HEK293 (cell line): ENCODE data around the gene CRMP1.

ENCODE experiments used
- CTCF ChIA-PET: fragments of 350-600 bp; formaldehyde crosslinking; extraction: SDS; loops from one replicate; lab custom pipeline; 2021; ENCODE audit warnings: antibody characterized with exemption; lab: Yijun Ruan, JAX
- POLR2A ChIA-PET: fragments of 300-600 bp; formaldehyde crosslinking; extraction: SDS; loops from one replicate; lab custom pipeline; 2020; ENCODE audit warnings: antibody characterized with exemption, inconsistent platforms; lab: Yijun Ruan, JAX
- H3K27ac ChIP-seq: fragments of 200-500 bp; sonication (Bioruptor generic); 2 replicates; pipeline ENCODE4 v1.5.1; 2014; ENCODE audit warnings: low read depth, low read length, control low read depth, inconsistent platforms; ENCODE audit errors: extremely low read depth
- H3K36me3 ChIP-seq, 2 experiments: fragments of 200-500 bp in 1 of 2; sonication (Bioruptor generic) in 1 of 2; 1 replicate in 1 of 2; 2 replicates in 1 of 2; pipeline ENCODE4 v1.5.1; 2014 to 2017; ENCODE audit warnings: inconsistent platforms in 2 of 2, low read length in 2 of 2; ENCODE audit not compliant: control insufficient read depth in 2 of 2, insufficient read depth in 1 of 2
- H3K4me1 ChIP-seq: fragments of 200-500 bp; sonication (Bioruptor generic); 2 replicates; pipeline ENCODE4 v1.5.1; 2014; ENCODE audit warnings: mild to moderate bottlenecking, low read length, inconsistent platforms; ENCODE audit not compliant: control insufficient read depth, insufficient read depth
- H3K4me3 ChIP-seq: 2 replicates; pipeline ENCODE4 v1.5.1; 2011; ENCODE audit warnings: low read depth, mild to moderate bottlenecking, control low read depth, low read length, moderate library complexity
- H3K9me3 ChIP-seq: fragments of 200-500 bp; sonication (Bioruptor generic); 2 replicates; pipeline ENCODE4 v1.5.1; 2014; ENCODE audit warnings: low read depth, low read length, inconsistent platforms; ENCODE audit not compliant: control insufficient read depth, insufficient read depth
- IKZF3 ChIP-seq: fragments of 450-650 bp; IDR thresholded peaks from 2 replicates; pipeline ENCODE4 v1.5.0; 2018; ENCODE audit warnings: missing biosample characterization, mild to moderate bottlenecking, missing genetic modification characterization, moderate library complexity
- YY1 ChIP-seq: fragments of 450-650 bp; formaldehyde crosslinking; IDR thresholded peaks from 2 replicates; pipeline ENCODE4 v1.5.1; 2018; ENCODE audit warnings: missing biosample characterization, missing genetic modification characterization
- ZBTB20 ChIP-seq: fragments of 450-650 bp; formaldehyde crosslinking; IDR thresholded peaks from 2 replicates; pipeline ENCODE4 v1.5.1; 2016; ENCODE audit warnings: missing biosample characterization, missing genetic modification characterization
- ZBTB21 ChIP-seq: fragments of 450-650 bp; formaldehyde crosslinking; IDR thresholded peaks from 2 replicates; pipeline ENCODE4 v1.5.1; 2017; ENCODE audit warnings: missing biosample characterization, missing genetic modification characterization
- ZNF133 ChIP-seq: fragments of 450-650 bp; formaldehyde crosslinking; IDR thresholded peaks from 2 replicates; pipeline ENCODE4 v1.5.1; 2016; ENCODE audit warnings: missing biosample characterization, missing genetic modification characterization
- ZNF184 ChIP-seq: fragments of 450-650 bp; IDR thresholded peaks from 2 replicates; pipeline ENCODE4 v1.5.1; 2018; ENCODE audit warnings: missing biosample characterization, mild to moderate bottlenecking, missing genetic modification characterization
- ZNF23 ChIP-seq: fragments of 450-650 bp; formaldehyde crosslinking; IDR thresholded peaks from 2 replicates; pipeline ENCODE4 v1.5.1; 2016; ENCODE audit warnings: missing biosample characterization, missing genetic modification characterization, borderline replicate concordance
- ZNF585B ChIP-seq: fragments of 450-650 bp; formaldehyde crosslinking; IDR thresholded peaks from 2 replicates; pipeline ENCODE4 v1.5.1; 2016; ENCODE audit warnings: missing biosample characterization, missing genetic modification characterization
- ZNF677 ChIP-seq: fragments of 450-650 bp; IDR thresholded peaks from 2 replicates; pipeline ENCODE4 v1.5.0; 2018; ENCODE audit warnings: missing biosample characterization, mild to moderate bottlenecking, missing genetic modification characterization, moderate library complexity
- ZNF701 ChIP-seq: fragments of 450-650 bp; formaldehyde crosslinking; IDR thresholded peaks from 2 replicates; pipeline ENCODE4 v1.5.1; 2016; ENCODE audit warnings: missing biosample characterization, missing genetic modification characterization
- ZNF785 ChIP-seq: fragments of 450-650 bp; formaldehyde crosslinking; IDR thresholded peaks from 2 replicates; pipeline ENCODE4 v1.5.1; 2016; ENCODE audit warnings: missing biosample characterization, missing genetic modification characterization
- ZNF830 ChIP-seq: fragments of 450-650 bp; IDR thresholded peaks from 2 replicates; pipeline ENCODE4 v1.5.0; 2018; ENCODE audit warnings: missing biosample characterization, missing genetic modification characterization, low read depth, mild to moderate bottlenecking, moderate library complexity
- TF ChIP-seq, protein P1 (sequence below): fragments of 450-650 bp; formaldehyde crosslinking; IDR thresholded peaks from 2 replicates; pipeline ENCODE4 v1.5.1; 2016; ENCODE audit warnings: missing biosample characterization, missing genetic modification characterization
- TF ChIP-seq, protein P2 (sequence below): fragments of 450-650 bp; formaldehyde crosslinking; IDR thresholded peaks from 2 replicates; pipeline ENCODE4 v1.5.1; 2017; ENCODE audit warnings: missing biosample characterization, missing genetic modification characterization
- TF ChIP-seq, protein P3 (sequence below): fragments of 450-650 bp; formaldehyde crosslinking; IDR thresholded peaks from 2 replicates; pipeline ENCODE4 v1.5.1; 2017; ENCODE audit warnings: missing biosample characterization, missing genetic modification characterization
- TF ChIP-seq, protein P4 (sequence below): fragments of 450-650 bp; formaldehyde crosslinking; conservative IDR thresholded peaks from 2 replicates; pipeline ENCODE4 v1.5.1; 2016; ENCODE audit warnings: low read depth, missing biosample characterization, missing genetic modification characterization
- TF ChIP-seq, protein P5 (sequence below): fragments of 450-650 bp; formaldehyde crosslinking; IDR thresholded peaks from 2 replicates; pipeline ENCODE4 v1.5.1; 2016; ENCODE audit warnings: missing biosample characterization, missing genetic modification characterization, borderline replicate concordance
- TF ChIP-seq, protein P6 (sequence below): fragments of 450-650 bp; IDR thresholded peaks from 2 replicates; pipeline ENCODE4 v1.5.1; 2018; ENCODE audit warnings: missing biosample characterization, missing genetic modification characterization
- TF ChIP-seq, protein P7 (sequence below): fragments of 450-650 bp; formaldehyde crosslinking; IDR thresholded peaks from 2 replicates; pipeline ENCODE4 v1.5.1; 2016; ENCODE audit warnings: missing biosample characterization, missing genetic modification characterization

Gene CRMP1

DNA sequence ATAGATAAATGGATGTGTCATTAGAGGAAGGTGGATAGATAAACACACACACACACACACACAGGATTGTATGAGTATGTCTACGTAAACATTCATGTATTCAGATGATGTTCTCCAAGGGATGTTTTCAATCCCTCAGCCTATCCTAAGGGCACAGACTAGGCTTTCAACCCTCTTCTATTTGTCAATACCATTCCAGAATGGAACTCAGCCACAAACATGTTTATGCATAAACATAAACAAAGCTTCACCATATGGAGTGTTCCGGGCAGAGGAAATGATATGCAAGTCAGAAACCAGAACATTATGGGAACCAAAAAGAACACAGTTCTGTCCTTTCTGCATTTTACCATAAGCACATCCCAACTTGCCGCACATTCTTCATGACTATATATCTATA is 25.0 kb downstream of the CRMP1 start:
- no peaks in the 10 kb centered on the region for H3K36me3 ChIP-seq
- ChIA-PET POLR2A (no interaction called here), CTCF (no interaction called here)
- H3K9me3 ChIP-seq = no peaks in the 10 kb centered on the region
- H3K27ac ChIP-seq = no peak overlapping the region
- no peak for TF ChIP-seq ZNF133 (tag by site-specific recombination)
- TF ChIP-seq ZNF677 (tag by site-specific recombination) = no peak
- no peak for TF ChIP-seq ZNF585B (tag by site-specific recombination)
- TF ChIP-seq, protein P1, sequence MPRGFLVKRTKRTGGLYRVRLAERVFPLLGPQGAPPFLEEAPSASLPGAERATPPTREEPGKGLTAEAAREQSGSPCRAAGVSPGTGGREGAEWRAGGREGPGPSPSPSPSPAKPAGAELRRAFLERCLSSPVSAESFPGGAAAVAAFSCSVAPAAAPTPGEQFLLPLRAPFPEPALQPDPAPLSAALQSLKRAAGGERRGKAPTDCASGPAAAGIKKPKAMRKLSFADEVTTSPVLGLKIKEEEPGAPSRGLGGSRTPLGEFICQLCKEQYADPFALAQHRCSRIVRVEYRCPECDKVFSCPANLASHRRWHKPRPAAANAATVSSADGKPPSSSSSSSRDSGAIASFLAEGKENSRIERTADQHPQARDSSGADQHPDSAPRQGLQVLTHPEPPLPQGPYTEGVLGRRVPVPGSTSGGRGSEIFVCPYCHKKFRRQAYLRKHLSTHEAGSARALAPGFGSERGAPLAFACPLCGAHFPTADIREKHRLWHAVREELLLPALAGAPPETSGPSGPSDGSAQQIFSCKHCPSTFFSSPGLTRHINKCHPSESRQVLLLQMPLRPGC = no peak
- no peak for TF ChIP-seq YY1 (tag by site-specific recombination)
- TF ChIP-seq ZNF830 (tag by site-specific recombination) = no peak
- TF ChIP-seq, protein P2, sequence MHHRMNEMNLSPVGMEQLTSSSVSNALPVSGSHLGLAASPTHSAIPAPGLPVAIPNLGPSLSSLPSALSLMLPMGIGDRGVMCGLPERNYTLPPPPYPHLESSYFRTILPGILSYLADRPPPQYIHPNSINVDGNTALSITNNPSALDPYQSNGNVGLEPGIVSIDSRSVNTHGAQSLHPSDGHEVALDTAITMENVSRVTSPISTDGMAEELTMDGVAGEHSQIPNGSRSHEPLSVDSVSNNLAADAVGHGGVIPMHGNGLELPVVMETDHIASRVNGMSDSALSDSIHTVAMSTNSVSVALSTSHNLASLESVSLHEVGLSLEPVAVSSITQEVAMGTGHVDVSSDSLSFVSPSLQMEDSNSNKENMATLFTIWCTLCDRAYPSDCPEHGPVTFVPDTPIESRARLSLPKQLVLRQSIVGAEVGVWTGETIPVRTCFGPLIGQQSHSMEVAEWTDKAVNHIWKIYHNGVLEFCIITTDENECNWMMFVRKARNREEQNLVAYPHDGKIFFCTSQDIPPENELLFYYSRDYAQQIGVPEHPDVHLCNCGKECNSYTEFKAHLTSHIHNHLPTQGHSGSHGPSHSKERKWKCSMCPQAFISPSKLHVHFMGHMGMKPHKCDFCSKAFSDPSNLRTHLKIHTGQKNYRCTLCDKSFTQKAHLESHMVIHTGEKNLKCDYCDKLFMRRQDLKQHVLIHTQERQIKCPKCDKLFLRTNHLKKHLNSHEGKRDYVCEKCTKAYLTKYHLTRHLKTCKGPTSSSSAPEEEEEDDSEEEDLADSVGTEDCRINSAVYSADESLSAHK (tag by site-specific recombination) = no peak
- TF ChIP-seq ZBTB20 = no peak
- no peak for TF ChIP-seq ZBTB21 (tag by site-specific recombination)
- no peak for TF ChIP-seq IKZF3 (tag by site-specific recombination)
- TF ChIP-seq, protein P3, sequence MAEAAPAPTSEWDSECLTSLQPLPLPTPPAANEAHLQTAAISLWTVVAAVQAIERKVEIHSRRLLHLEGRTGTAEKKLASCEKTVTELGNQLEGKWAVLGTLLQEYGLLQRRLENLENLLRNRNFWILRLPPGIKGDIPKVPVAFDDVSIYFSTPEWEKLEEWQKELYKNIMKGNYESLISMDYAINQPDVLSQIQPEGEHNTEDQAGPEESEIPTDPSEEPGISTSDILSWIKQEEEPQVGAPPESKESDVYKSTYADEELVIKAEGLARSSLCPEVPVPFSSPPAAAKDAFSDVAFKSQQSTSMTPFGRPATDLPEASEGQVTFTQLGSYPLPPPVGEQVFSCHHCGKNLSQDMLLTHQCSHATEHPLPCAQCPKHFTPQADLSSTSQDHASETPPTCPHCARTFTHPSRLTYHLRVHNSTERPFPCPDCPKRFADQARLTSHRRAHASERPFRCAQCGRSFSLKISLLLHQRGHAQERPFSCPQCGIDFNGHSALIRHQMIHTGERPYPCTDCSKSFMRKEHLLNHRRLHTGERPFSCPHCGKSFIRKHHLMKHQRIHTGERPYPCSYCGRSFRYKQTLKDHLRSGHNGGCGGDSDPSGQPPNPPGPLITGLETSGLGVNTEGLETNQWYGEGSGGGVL (tag by site-specific recombination) = no peak
- TF ChIP-seq, protein P4, sequence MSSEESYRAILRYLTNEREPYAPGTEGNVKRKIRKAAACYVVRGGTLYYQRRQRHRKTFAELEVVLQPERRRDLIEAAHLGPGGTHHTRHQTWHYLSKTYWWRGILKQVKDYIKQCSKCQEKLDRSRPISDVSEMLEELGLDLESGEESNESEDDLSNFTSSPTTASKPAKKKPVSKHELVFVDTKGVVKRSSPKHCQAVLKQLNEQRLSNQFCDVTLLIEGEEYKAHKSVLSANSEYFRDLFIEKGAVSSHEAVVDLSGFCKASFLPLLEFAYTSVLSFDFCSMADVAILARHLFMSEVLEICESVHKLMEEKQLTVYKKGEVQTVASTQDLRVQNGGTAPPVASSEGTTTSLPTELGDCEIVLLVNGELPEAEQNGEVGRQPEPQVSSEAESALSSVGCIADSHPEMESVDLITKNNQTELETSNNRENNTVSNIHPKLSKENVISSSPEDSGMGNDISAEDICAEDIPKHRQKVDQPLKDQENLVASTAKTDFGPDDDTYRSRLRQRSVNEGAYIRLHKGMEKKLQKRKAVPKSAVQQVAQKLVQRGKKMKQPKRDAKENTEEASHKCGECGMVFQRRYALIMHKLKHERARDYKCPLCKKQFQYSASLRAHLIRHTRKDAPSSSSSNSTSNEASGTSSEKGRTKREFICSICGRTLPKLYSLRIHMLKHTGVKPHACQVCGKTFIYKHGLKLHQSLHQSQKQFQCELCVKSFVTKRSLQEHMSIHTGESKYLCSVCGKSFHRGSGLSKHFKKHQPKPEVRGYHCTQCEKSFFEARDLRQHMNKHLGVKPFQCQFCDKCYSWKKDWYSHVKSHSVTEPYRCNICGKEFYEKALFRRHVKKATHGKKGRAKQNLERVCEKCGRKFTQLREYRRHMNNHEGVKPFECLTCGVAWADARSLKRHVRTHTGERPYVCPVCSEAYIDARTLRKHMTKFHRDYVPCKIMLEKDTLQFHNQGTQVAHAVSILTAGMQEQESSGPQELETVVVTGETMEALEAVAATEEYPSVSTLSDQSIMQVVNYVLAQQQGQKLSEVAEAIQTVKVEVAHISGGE (tag by site-specific recombination) = no peak
- no peak overlapping the region for H3K4me3 ChIP-seq
- H3K4me1 ChIP-seq = no peaks in the 10 kb centered on the region

DNA sequence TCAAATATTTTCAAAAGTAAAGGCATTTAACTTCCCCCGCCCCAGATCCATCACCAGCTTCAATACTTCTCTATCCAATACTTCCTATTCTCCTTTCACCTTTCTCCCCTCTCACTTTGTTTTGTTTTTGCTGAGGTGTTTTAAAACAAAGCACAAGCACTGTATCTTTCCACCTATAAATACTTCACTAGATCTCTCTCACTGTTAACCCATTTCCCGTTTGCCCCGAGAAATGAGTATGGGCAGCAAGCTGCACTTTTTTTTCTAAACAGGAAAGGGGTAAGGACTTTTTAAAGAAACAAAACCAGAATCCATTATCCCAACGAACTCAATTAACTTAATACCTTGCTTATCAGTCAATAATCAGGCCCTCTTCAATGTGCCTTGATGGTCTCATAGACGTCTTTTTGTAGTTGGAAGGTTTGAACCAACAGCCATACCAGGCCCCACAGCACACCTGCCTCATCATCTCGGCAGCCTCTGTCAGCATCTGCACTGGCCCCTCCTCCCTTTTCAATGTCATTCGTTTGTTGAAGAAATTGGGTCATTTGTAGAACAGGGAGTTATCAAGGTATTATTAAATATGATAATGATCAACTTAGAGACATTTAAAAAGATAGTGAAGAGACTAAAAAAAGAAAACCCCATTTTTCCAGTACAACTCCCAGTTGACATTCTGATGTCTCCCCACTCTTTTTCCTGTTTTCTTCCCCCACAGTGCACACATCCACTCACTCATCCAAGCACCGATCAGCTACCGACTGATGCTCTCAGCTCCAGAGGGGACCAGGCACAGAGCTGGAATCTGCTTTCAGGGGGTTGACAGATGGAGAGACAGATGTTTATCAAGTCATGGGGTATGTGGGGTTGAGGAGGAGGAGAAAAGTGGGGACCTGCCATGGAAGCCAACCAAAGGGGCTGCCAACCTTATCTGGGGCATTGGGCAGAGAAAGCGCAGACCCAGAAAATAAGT is 25.8 kb downstream of the CRMP1 start:
- Histone ChIP-seq H3K9me3 (no peaks in the 10 kb centered on the region), H3K4me1 (no peaks in the 10 kb centered on the region), H3K27ac (no peak overlapping the region), H3K4me3 (no peak overlapping the region), H3K36me3 (no peaks in the 10 kb centered on the region)
- ChIA-PET CTCF (no interaction called here), POLR2A (no interaction called here)
- no peak for TF ChIP-seq ZNF184
- no peak for TF ChIP-seq ZNF785 (tag by site-specific recombination)
- TF ChIP-seq ZNF23 (tag by site-specific recombination) = no peak
- TF ChIP-seq ZNF701 (tag by site-specific recombination) = no peak
- TF ChIP-seq, protein P5, sequence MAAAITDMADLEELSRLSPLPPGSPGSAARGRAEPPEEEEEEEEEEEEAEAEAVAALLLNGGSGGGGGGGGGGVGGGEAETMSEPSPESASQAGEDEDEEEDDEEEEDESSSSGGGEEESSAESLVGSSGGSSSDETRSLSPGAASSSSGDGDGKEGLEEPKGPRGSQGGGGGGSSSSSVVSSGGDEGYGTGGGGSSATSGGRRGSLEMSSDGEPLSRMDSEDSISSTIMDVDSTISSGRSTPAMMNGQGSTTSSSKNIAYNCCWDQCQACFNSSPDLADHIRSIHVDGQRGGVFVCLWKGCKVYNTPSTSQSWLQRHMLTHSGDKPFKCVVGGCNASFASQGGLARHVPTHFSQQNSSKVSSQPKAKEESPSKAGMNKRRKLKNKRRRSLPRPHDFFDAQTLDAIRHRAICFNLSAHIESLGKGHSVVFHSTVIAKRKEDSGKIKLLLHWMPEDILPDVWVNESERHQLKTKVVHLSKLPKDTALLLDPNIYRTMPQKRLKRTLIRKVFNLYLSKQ = no peak
- TF ChIP-seq, protein P6, sequence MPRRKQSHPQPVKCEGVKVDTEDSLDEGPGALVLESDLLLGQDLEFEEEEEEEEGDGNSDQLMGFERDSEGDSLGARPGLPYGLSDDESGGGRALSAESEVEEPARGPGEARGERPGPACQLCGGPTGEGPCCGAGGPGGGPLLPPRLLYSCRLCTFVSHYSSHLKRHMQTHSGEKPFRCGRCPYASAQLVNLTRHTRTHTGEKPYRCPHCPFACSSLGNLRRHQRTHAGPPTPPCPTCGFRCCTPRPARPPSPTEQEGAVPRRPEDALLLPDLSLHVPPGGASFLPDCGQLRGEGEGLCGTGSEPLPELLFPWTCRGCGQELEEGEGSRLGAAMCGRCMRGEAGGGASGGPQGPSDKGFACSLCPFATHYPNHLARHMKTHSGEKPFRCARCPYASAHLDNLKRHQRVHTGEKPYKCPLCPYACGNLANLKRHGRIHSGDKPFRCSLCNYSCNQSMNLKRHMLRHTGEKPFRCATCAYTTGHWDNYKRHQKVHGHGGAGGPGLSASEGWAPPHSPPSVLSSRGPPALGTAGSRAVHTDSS = no peak
- TF ChIP-seq, protein P7, sequence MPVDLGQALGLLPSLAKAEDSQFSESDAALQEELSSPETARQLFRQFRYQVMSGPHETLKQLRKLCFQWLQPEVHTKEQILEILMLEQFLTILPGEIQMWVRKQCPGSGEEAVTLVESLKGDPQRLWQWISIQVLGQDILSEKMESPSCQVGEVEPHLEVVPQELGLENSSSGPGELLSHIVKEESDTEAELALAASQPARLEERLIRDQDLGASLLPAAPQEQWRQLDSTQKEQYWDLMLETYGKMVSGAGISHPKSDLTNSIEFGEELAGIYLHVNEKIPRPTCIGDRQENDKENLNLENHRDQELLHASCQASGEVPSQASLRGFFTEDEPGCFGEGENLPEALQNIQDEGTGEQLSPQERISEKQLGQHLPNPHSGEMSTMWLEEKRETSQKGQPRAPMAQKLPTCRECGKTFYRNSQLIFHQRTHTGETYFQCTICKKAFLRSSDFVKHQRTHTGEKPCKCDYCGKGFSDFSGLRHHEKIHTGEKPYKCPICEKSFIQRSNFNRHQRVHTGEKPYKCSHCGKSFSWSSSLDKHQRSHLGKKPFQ (tag by site-specific recombination) = no peak
